HG03439 (cell line): ENCODE results near the gene CACNA1B.

ENCODE experiments used
- ATAC-seq: cut with Tn5 transposase; IDR thresholded peaks from one replicate; pipeline ENCODE4 v1.9.1; 2021; ENCODE audit warnings: mild to moderate bottlenecking, moderate library complexity; ENCODE audit not compliant: unreplicated experiment

Gene CACNA1B

GRCh38 chr9:137959641-137960411 lies 82.2 kb downstream of the CACNA1B start:
- no peak for ATAC-seq

- ATAC-seq = no peak
These were observed 82.9 kb downstream of the CACNA1B start for GRCh38 chr9:137960496-137960895.

- ATAC-seq = no peak
These were observed 85.9 kb downstream of the CACNA1B start for GRCh38 chr9:137963525-137963924.

- ATAC-seq = no peak
These were observed 87.7 kb downstream of the CACNA1B start for GRCh38 chr9:137965177-137965795.

GRCh38 chr9:137967280-137967953 lies 89.8 kb downstream of the CACNA1B start:
- ATAC-seq = no peak

GRCh38 chr9:137968235-137968634 lies 90.7 kb downstream of the CACNA1B start:
- no peak for ATAC-seq

GRCh38 chr9:137969008-137969407 lies 91.4 kb downstream of the CACNA1B start:
- ATAC-seq = no peak

GRCh38 chr9:137969685-137970084 lies 92.1 kb downstream of the CACNA1B start:
- no peak for ATAC-seq

GRCh38 chr9:137970098-137970497 lies 92.5 kb downstream of the CACNA1B start:
- no peak for ATAC-seq

- no peak for ATAC-seq
These were observed 93.3 kb downstream of the CACNA1B start for GRCh38 chr9:137970686-137971476.

- ATAC-seq = no peak
These were observed 94.0 kb downstream of the CACNA1B start for GRCh38 chr9:137971477-137972138.

GRCh38 chr9:137972355-137972987 lies 94.9 kb downstream of the CACNA1B start:
- no peak for ATAC-seq

GRCh38 chr9:137972988-137973470 lies 95.4 kb downstream of the CACNA1B start:
- ATAC-seq = no peak

GRCh38 chr9:137973829-137974416 lies 96.3 kb downstream of the CACNA1B start:
- no peak for ATAC-seq

- ATAC-seq = no peak
These were observed 97.4 kb downstream of the CACNA1B start for GRCh38 chr9:137974746-137975526.

- no peak for ATAC-seq
These were observed 97.9 kb downstream of the CACNA1B start for GRCh38 chr9:137975527-137975913.

- no peak for ATAC-seq
These were observed 98.5 kb downstream of the CACNA1B start for GRCh38 chr9:137975936-137976565.

GRCh38 chr9:137977571-137978261 lies 100.1 kb downstream of the CACNA1B start:
- ATAC-seq = no peak
